ENCODE data around the gene DAB2. TPM values are rescaled to one million over a fixed set of nuclear protein-coding genes. Genes with fewer than 3 reads are reported as not detected.

DAB2 gene
- total RNA-seq, 3 donors from 2014 or later: 112 to 240 (median 119) TPM

DNA sequence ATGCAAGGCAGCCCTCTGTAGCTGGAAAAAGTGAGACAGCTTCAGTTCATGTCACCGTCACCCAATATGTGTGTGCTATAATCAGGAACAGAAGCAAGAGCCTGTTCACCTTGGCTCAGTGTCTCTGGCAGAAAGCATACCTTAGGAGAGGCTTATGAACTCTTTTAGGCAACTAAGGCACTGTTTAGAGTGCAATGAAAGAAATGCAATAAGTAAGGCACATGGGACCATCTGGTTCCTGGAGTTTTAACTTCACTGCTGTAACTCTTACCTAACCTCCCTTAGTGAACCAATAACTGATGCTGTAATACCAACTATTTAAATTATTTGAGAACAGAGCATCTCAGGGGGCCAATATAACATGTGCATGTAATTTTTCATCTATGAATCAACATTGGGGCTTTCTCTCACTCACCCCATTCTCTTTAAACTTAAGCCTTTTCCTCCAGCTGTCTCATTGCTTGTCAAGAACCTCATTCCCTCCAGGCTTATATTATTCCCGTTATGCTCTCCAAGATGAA, 92.9 kb downstream of the DAB2 start:
- no peak overlapping the region for H3K4me3 ChIP-seq
- no peaks in the 10 kb centered on the region for H3K9me3 ChIP-seq
- no peaks in the 10 kb centered on the region for H3K4me1 ChIP-seq
- no peaks in the 10 kb centered on the region for H3K27me3 ChIP-seq
- no peak overlapping the region for H3K27ac ChIP-seq
- intact Hi-C loops (cut with DNase I; ENCODE audit: low total_unique reads): no loop called here
- H3K36me3 ChIP-seq: no peaks in the 10 kb centered on the region
- TF ChIP-seq POLR2AphosphoS5 (IDR thresholded peaks at IDR 0.05) (no peak), POLR2A (IDR thresholded peaks at IDR 0.05) (no peak)
- TF ChIP-seq, protein P1, sequence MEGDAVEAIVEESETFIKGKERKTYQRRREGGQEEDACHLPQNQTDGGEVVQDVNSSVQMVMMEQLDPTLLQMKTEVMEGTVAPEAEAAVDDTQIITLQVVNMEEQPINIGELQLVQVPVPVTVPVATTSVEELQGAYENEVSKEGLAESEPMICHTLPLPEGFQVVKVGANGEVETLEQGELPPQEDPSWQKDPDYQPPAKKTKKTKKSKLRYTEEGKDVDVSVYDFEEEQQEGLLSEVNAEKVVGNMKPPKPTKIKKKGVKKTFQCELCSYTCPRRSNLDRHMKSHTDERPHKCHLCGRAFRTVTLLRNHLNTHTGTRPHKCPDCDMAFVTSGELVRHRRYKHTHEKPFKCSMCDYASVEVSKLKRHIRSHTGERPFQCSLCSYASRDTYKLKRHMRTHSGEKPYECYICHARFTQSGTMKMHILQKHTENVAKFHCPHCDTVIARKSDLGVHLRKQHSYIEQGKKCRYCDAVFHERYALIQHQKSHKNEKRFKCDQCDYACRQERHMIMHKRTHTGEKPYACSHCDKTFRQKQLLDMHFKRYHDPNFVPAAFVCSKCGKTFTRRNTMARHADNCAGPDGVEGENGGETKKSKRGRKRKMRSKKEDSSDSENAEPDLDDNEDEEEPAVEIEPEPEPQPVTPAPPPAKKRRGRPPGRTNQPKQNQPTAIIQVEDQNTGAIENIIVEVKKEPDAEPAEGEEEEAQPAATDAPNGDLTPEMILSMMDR (IDR thresholded peaks at IDR 0.05): no peak
- no peak for DNase-seq (ENCODE audit: low spot score in 2 of 2)

DNA sequence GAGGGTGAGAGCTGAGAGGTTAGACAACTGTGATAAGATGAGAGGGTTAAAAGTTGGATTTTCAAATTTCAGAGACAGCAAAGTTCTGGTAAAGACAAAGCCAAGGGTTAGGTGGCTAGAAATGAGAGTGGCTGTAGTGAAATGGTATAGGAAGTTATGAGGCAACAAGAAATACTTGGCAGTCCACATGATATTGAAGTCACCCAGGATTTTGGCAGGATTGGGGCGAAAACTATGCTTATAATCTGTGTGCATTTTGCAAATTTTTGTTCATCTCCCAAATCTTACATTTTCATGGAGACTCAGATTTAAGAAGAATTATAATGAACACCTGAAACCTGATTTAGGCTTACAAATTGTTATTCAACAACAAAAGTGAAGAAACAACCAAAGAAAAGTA, 96.0 kb downstream of the DAB2 start:
- no peak for DNase-seq (ENCODE audit: low spot score in 2 of 2)
- H3K9me3 ChIP-seq: no peaks in the 10 kb centered on the region
- no peaks in the 10 kb centered on the region for H3K36me3 ChIP-seq
- H3K4me1 ChIP-seq: no peaks in the 10 kb centered on the region
- no peaks in the 10 kb centered on the region for H3K27me3 ChIP-seq
- H3K27ac ChIP-seq: no peak overlapping the region
- H3K4me3 ChIP-seq: no peak overlapping the region
- intact Hi-C loops (cut with DNase I; ENCODE audit: low total_unique reads): no loop called here
- TF ChIP-seq, protein P1 (IDR thresholded peaks at IDR 0.05): no peak
- no peak for TF ChIP-seq POLR2A (IDR thresholded peaks at IDR 0.05)
- TF ChIP-seq POLR2AphosphoS5 (IDR thresholded peaks at IDR 0.05): no peak

DNA sequence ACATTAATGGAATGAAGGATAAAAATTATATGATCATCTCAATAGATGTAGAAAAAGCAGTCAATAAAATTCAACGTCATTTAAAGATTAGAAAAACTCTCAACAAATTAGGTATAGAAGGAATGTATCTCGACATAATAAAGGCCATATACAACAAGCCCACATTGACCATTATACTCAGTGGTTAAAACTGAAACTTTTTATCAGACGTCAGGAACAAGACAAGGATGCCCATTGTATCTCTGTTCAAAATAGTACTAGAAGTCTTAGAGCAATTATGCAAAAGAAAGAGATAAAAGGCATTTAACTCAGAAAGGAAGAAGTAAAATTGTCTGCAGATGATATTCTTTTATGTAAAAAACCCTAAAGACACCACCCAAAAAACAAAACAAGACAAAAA, 101.2 kb downstream of the DAB2 start:
- no peak for DNase-seq (ENCODE audit: low spot score in 2 of 2)
- peaks cover 5 to 10% of the 10 kb centered on the region in 2 donors for H3K9me3 ChIP-seq
- H3K27ac ChIP-seq: no peak overlapping the region
- TF ChIP-seq, protein P1 (IDR thresholded peaks at IDR 0.05): no peak
- TF ChIP-seq POLR2AphosphoS5 (IDR thresholded peaks at IDR 0.05) (no peak), POLR2A (IDR thresholded peaks at IDR 0.05) (no peak)
- no peaks in the 10 kb centered on the region for H3K36me3 ChIP-seq
- no peaks in the 10 kb centered on the region for H3K27me3 ChIP-seq
- intact Hi-C loops (cut with DNase I; ENCODE audit: low total_unique reads): no loop called here
- H3K4me1 ChIP-seq: no peaks in the 10 kb centered on the region
- no peak overlapping the region for H3K4me3 ChIP-seq

Other genes starting within 250 kb of the DAB2 start
- 10 to 100 TPM; 10.2 to 17.9 (median 11.4) TPM for gene FYB1, start 205.4 kb downstream of the DAB2 start, total RNA-seq
- 1 to 10 TPM in 1 of 3 donors, not detected in 2; 1.8 TPM for gene C9, start 60.5 kb downstream of the DAB2 start, total RNA-seq

Measured in breast epithelium (tissue), 4 donors.